ENCODE measurements around the gene ZNF655.

ZNF655 gene

DNA sequence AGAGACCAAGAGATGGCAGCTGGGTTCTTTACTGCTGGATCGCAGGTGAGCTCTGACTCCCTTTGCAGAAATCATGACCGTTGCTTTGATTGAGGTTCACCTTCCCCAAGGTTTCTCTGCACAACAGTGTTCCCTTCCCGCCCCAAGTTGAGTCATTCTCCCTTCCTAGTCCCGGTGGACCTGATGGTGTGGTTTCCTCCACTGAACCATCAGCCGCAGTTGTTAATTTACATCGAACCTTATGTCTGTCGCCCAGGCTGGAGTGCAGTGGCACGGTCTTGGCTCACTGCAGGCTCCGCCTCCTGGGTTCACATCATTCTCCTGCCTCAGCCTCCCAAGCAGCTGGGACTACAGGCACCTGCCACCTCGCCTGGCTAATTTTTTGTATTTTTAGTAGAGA is 64.2 kb downstream of the ZNF655 start:
- no peak overlapping the region for H3K27ac ChIP-seq
- TF ChIP-seq CTCF (IDR thresholded peaks at IDR 0.05) (no peak), ZFX (IDR thresholded peaks at IDR 0.05; ENCODE audit: borderline replicate concordance) (no peak)

- H3K27ac ChIP-seq = no peak overlapping the region
- no peak for TF ChIP-seq CTCF (IDR thresholded peaks at IDR 0.05)
- TF ChIP-seq ZFX (IDR thresholded peaks at IDR 0.05; ENCODE audit: borderline replicate concordance) = no peak
Observed at GRCh38 chr7:99623091-99623693, 64.8 kb downstream of the ZNF655 start.

DNA sequence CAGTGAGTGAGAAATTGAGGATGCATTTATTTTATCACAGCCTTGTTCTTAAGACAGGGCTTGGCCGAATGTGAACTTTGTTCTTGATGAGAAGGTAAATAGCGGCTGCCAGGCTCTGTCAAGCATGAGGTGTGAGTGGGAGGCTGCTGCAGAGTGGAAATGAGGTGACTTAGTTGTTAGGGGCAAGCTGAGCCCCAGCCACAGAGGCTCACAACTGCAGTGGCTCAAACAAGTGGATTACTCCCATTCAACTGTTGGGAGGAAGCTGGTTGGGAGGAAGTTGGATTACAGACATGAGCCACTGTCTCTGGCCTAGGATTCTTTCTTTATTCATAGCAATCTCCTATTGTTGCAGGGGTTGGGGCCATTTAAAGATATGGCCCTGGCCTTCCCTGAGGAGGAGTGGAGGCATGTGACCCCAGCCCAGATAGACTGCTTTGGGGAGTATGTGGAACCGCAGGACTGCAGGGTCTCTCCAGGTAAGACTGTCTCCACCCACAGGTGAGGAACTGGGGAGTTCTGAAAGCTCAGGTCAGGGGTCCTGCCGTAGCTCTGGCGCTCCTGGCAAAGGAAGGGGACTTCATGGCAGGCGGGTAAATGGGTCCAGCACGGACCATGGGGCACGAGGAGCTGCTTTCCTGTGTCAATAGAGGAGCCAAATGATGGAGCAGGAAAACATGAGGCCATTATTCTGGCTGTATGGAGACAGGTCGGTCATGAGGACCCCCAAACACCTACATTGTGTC is 65.4 kb downstream of the ZNF655 start:
- H3K27ac ChIP-seq = no peak overlapping the region
- TF ChIP-seq ZFX (IDR thresholded peaks at IDR 0.05; ENCODE audit: borderline replicate concordance) = no peak
- no peak for TF ChIP-seq CTCF (IDR thresholded peaks at IDR 0.05)

DNA sequence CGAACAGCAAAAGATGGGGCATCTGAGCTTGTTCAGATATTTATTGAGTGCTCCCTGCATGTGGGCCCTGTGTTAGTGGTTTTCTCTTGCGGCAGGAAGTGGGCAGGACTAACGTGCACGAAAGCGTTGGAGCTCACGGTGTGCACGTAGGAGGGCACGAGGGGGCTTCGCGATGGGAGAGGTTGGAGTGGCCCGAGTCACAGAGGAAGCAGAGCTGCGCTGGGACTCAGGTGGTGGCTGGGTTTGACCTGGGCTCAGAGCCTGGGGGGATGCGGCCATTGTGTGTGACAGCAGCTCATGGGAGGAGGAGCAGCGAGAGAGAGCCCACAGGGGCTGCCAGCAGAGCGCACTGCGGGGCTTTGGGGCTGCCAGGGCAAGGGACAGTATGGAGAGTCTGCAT is 66.0 kb downstream of the ZNF655 start:
- no peak for TF ChIP-seq CTCF (IDR thresholded peaks at IDR 0.05)
- TF ChIP-seq ZFX (IDR thresholded peaks at IDR 0.05; ENCODE audit: borderline replicate concordance) = no peak
- H3K27ac ChIP-seq = no peak overlapping the region

- TF ChIP-seq CTCF (IDR thresholded peaks at IDR 0.05) = no peak
- no peak for TF ChIP-seq ZFX (IDR thresholded peaks at IDR 0.05; ENCODE audit: borderline replicate concordance)
- no peak overlapping the region for H3K27ac ChIP-seq
Observed at GRCh38 chr7:99625321-99625720, 66.9 kb downstream of the ZNF655 start.

DNA sequence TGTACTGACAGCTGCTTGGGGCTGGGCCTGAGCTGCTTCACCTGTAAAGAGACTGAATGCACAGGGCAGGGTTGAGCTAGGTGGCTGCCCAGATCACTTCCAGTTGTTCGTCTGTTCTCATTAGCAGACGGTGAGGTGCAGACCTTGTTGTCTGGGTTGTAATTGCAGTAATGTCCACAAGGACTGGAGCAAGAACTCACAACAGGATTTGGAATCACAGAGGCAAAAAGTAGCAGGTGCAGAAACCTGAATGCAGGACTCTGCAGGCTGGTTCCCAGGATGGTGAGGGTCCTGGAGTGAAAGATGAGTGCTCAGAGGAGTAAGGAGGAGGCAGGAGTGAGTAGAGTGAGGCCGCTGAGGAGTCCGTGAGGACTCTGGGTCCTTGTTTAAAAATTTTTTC is 67.5 kb downstream of the ZNF655 start:
- no peak overlapping the region for H3K27ac ChIP-seq
- no peak for TF ChIP-seq ZFX (IDR thresholded peaks at IDR 0.05; ENCODE audit: borderline replicate concordance)
- no peak for TF ChIP-seq CTCF (IDR thresholded peaks at IDR 0.05)

All from 22Rv1 (cell line).